Measurements from ENCODE around the gene JAKMIP2.

GRCh38 chr5:147617711-147618350 is 164.7 kb downstream of the JAKMIP2 start:
- TF ChIP-seq POLR2A (IDR thresholded peaks at IDR 0.05) (no peak), CTCF (IDR thresholded peaks at IDR 0.05) (no peak), POLR2AphosphoS5 (IDR thresholded peaks at IDR 0.05) (no peak), EP300 (IDR thresholded peaks at IDR 0.05) (no peak)
